ENCODE data around the gene PPP2R2B.

Gene PPP2R2B

DNA sequence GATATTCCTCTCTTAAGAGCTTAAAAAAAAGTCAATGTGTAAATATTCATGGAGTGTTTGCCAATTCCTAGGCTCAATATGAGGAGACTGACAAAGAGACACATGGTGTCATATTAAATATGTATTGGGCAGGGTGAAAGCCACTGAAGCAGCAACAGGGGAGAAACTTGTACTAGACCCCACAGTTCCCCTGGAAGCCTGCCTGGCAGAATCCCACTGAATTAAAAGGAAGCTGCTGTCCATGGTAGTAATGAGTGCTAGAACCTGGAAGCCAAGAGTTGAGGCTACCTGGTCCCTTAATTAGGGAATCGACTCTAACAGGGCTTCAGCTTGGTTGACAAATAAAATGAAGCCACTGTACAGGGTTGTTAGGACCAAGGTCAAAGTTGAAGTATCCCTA, 233.2 kb downstream of the PPP2R2B start:
- H3K27ac ChIP-seq = no peak overlapping the region
- no peaks in the 10 kb centered on the region for H3K9me3 ChIP-seq
- H3K4me3 ChIP-seq = no peak overlapping the region
- no peak overlapping the region for H3K4me2 ChIP-seq
- no peaks in the 10 kb centered on the region for H3K27me3 ChIP-seq
- H3K9ac ChIP-seq = no peak overlapping the region
- H4K20me1 ChIP-seq = no peaks in the 10 kb centered on the region
- TF ChIP-seq Cebpa-rat (IDR thresholded peaks at IDR 0.05) = no peak
- H3K4me1 ChIP-seq = no peaks in the 10 kb centered on the region
- no peaks in the 10 kb centered on the region for H3K36me3 ChIP-seq

DNA sequence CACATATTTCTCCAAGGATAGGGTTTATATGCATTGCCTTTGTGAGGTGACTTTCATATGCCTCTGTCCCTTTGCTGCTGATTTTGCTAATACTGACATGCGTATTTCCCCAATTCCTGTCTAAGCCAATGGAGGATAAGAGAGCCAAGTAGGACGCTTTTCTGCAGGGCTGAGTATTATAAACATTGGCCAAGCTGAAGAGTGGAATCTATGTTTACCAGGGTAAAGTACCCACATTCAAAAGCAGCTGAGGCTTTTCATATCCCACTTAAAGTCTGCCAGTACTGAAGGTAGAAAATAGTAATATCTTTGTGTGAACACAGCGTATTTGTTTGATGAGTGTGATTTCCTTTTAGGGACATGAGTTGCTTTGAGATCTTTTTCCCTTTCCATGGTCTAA, 233.7 kb downstream of the PPP2R2B start:
- Histone ChIP-seq H3K27me3 (no peaks in the 10 kb centered on the region), H3K27ac (no peak overlapping the region), H3K9ac (no peak overlapping the region), H3K4me1 (no peaks in the 10 kb centered on the region), H4K20me1 (no peaks in the 10 kb centered on the region), H3K36me3 (no peaks in the 10 kb centered on the region), H3K9me3 (no peaks in the 10 kb centered on the region), H3K4me3 (no peak overlapping the region), H3K4me2 (no peak overlapping the region)
- TF ChIP-seq Cebpa-rat (IDR thresholded peaks at IDR 0.05) = no peak

DNA sequence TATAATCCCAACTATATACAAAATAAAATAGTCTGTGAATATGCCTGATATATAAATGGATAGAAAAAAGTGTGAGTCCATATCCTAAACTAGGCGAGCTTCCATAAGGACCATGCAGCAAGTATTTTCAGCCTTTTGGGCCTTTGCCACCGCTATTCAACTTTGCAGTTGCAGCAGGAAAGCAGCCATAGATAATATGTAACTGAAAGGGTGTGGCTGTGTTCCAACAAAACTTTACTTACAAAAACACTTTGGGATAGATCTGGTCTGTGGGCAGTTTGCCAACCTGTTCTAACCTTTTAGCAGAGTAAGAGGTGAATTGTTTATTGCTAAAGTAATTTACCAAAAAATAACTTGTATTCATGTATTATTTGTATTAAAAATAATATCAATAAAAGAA, 234.8 kb downstream of the PPP2R2B start:
- no peaks in the 10 kb centered on the region for H3K4me1 ChIP-seq
- H3K9ac ChIP-seq = no peak overlapping the region
- H3K4me2 ChIP-seq = no peak overlapping the region
- no peaks in the 10 kb centered on the region for H3K9me3 ChIP-seq
- H3K36me3 ChIP-seq = no peaks in the 10 kb centered on the region
- no peaks in the 10 kb centered on the region for H3K27me3 ChIP-seq
- H3K27ac ChIP-seq = no peak overlapping the region
- TF ChIP-seq Cebpa-rat (IDR thresholded peaks at IDR 0.05) = no peak
- no peak overlapping the region for H3K4me3 ChIP-seq
- H4K20me1 ChIP-seq = no peaks in the 10 kb centered on the region

DNA sequence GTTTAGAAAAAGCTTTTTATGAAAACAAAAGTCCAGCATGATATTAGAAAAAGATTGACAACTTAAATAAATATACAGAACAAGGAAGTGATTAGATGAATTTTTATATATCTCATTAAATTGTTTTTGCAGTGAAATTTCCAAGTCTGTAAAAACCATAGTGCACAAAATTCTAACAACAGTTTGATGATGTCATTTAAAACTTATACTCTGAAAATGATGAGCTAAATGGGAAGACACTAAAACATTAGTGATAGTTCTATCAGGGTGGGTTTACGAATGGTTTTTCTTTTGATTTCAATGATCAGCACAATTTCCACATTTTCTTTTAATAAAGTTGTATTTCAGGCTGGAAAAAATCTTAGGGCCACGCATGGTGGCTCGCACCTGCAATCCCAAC, 236.1 kb downstream of the PPP2R2B start:
- H3K27me3 ChIP-seq = no peaks in the 10 kb centered on the region
- no peak overlapping the region for H3K27ac ChIP-seq
- H4K20me1 ChIP-seq = no peaks in the 10 kb centered on the region
- H3K4me3 ChIP-seq = no peak overlapping the region
- no peak overlapping the region for H3K4me2 ChIP-seq
- H3K36me3 ChIP-seq = no peaks in the 10 kb centered on the region
- TF ChIP-seq Cebpa-rat (IDR thresholded peaks at IDR 0.05) = no peak
- no peaks in the 10 kb centered on the region for H3K4me1 ChIP-seq
- no peaks in the 10 kb centered on the region for H3K9me3 ChIP-seq
- no peak overlapping the region for H3K9ac ChIP-seq

DNA sequence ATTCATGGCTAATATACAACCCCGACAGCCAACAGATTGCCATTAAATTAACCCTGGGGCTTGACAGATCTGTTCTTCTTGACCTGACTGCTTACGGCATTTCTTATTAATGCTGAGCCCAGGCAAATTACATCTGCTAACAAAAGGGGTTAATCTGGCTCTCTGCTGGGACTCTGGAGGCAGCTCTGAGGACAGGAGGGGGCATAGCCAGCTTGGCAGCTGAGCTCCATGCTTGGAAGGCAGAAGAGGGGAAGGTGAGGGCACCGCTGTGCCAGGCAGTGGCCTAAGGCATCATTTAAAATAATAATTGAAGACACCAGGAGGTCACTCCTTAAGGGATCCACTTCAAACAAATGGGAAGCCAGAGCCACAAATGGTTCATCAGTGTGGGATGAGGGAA, 236.6 kb downstream of the PPP2R2B start:
- no peak overlapping the region for H3K27ac ChIP-seq
- H3K4me2 ChIP-seq = no peak overlapping the region
- no peaks in the 10 kb centered on the region for H3K4me1 ChIP-seq
- no peak overlapping the region for H3K9ac ChIP-seq
- H3K9me3 ChIP-seq = no peaks in the 10 kb centered on the region
- no peaks in the 10 kb centered on the region for H3K36me3 ChIP-seq
- TF ChIP-seq Cebpa-rat (IDR thresholded peaks at IDR 0.05) = no peak
- H3K4me3 ChIP-seq = no peak overlapping the region
- no peaks in the 10 kb centered on the region for H3K27me3 ChIP-seq
- H4K20me1 ChIP-seq = no peaks in the 10 kb centered on the region

DNA sequence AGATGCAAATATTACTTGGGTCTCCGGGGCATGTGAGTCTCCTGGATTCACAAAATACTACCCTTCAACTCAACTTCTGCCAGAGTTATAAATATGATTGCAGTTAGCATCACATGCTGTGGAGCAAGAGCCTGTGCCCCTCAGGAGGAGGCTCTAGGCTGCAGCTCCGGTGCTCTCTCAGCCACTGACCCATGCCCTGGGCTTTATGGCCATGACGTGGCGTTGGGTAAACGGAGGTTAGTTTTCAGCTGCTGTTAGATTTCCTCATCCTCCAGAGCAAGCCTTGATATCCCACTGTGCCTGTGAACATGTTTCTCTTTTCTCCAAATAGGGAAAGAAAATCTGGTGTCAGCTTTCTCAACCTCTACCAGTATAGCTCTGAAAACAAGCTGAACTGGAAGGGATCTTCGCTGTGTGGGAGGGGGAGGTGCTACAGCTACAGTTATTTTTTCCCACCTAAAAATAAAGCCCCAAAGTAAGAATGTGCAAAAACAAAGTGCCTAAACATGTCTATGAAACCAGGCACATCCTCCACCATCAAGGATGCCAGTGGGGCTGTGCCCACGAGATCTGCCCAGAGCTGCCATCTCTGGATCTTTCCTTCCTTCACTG, 238.2 kb downstream of the PPP2R2B start:
- Histone ChIP-seq H3K27me3 (no peaks in the 10 kb centered on the region), H3K4me3 (no peak overlapping the region), H3K9me3 (no peaks in the 10 kb centered on the region), H3K4me2 (no peak overlapping the region), H3K4me1 (no peaks in the 10 kb centered on the region), H3K27ac (no peak overlapping the region), H3K9ac (no peak overlapping the region), H4K20me1 (no peaks in the 10 kb centered on the region), H3K36me3 (no peaks in the 10 kb centered on the region)
- no peak for TF ChIP-seq Cebpa-rat (IDR thresholded peaks at IDR 0.05)

DNA sequence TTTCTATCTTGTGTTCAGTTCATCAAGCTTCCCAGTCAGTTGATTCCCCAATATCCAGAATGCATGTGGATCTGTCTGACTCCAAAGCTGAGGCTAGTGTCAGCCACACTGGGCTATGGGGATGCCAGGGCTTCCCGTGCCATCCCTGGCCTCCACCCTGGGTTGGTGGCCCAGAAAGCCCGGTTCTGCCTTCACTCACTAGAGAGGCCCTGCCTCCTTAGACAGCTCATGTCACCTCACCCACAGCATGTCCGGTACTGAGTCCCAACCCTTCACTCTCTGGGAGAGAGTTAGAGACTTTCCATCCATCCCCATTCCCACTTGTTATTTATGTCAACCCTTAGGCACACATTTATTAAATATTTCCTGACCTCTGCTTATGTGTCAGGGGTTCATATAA, 243.1 kb downstream of the PPP2R2B start:
- H3K27ac ChIP-seq = no peak overlapping the region
- H3K27me3 ChIP-seq = no peaks in the 10 kb centered on the region
- H3K36me3 ChIP-seq = no peaks in the 10 kb centered on the region
- H3K9ac ChIP-seq = no peak overlapping the region
- no peak overlapping the region for H3K4me3 ChIP-seq
- no peaks in the 10 kb centered on the region for H3K4me1 ChIP-seq
- no peaks in the 10 kb centered on the region for H3K9me3 ChIP-seq
- no peak for TF ChIP-seq Cebpa-rat (IDR thresholded peaks at IDR 0.05)
- H4K20me1 ChIP-seq = no peaks in the 10 kb centered on the region
- H3K4me2 ChIP-seq = no peak overlapping the region

DNA sequence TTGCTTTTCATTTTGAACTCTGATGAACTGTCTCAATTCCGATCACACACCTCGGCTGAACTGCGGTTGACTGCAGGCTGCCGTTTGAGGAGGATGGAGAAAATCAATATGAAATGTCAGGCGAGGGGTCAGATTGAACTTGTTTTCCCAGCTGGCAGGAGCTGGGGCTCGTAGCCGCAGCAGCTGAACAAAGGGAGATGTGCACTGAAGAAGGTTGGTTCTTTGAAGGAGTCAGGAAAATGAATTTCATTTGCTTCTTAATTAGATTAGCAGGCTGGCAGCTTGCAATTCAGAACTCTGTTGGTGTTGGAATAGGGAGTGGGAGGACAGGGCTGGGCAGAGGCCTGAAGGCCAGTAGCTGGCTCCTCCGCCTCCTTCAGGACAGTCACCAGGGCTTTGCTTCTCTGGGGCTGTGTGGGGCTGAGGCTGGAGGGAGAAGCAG, 245.2 kb downstream of the PPP2R2B start:
- Histone ChIP-seq H3K4me1 (no peaks in the 10 kb centered on the region), H3K27ac (no peak overlapping the region), H4K20me1 (no peaks in the 10 kb centered on the region), H3K9ac (no peak overlapping the region), H3K4me3 (no peak overlapping the region), H3K27me3 (no peaks in the 10 kb centered on the region), H3K4me2 (no peak overlapping the region), H3K9me3 (no peaks in the 10 kb centered on the region), H3K36me3 (no peaks in the 10 kb centered on the region)
- TF ChIP-seq Cebpa-rat (IDR thresholded peaks at IDR 0.05) = no peak

DNA sequence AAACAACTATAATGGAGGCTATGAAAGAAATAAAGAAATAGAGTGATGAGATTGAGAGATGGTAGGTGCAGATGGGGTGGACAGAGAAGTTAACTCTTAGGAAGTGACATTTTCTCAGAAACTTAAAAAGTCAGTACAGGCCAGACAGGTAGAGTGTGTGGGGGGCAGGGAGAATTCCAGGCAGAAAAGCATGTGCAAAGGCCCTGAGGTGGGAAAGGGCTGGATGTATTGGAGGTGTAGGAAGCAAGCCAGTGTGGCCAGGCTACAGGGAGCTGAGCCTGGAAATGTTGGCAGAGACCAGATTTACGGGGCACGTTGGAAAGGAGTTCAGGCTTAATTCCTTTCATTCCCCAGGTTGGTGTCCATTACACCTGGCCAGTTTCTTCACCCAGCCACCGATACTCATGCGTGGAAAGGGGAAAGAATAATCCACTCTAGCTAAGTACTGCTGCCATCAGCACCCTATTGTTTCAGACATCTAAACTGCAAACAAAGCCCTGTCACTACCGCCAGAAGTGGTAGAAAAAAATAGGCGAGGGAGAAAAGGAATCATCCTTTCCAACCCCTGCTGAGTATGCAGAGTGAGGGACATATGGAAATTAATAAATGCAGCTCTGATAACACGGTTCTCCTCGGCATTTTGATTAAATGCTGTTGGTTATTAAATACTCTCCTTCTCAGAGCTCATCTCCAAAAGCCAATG, 245.8 kb downstream of the PPP2R2B start:
- Histone ChIP-seq H3K9ac (no peak overlapping the region), H3K36me3 (no peaks in the 10 kb centered on the region), H3K4me1 (no peaks in the 10 kb centered on the region), H3K4me3 (no peak overlapping the region), H3K4me2 (no peak overlapping the region), H3K9me3 (no peaks in the 10 kb centered on the region), H3K27ac (no peak overlapping the region), H4K20me1 (no peaks in the 10 kb centered on the region), H3K27me3 (no peaks in the 10 kb centered on the region)
- TF ChIP-seq Cebpa-rat (IDR thresholded peaks at IDR 0.05) = no peak

DNA sequence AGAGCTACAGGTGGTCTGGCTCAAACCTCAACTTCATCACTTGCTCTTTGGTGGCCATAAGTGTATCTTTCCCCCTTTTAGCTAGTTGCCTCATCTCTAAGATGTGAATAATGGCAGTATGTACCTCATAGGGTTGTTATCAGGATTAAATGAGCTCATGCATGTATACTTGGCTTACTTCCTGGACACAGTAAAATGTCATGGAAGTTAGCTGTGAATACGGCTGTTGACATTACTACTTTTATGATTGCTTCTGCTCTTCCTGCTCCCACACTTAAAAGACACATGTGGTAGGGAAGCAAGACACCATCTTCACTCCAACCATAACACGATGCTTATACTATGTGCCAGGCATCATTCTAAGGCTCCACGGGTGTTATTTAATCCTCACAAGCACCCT, 248.1 kb downstream of the PPP2R2B start:
- Histone ChIP-seq H3K27me3 (no peaks in the 10 kb centered on the region), H3K4me3 (no peak overlapping the region), H3K4me2 (no peak overlapping the region), H3K9ac (no peak overlapping the region), H3K36me3 (no peaks in the 10 kb centered on the region), H3K9me3 (no peaks in the 10 kb centered on the region), H4K20me1 (no peaks in the 10 kb centered on the region), H3K27ac (no peak overlapping the region), H3K4me1 (no peaks in the 10 kb centered on the region)
- no peak for TF ChIP-seq Cebpa-rat (IDR thresholded peaks at IDR 0.05)

Measured in BLaER1 (cell line).